Adrenal gland (tissue), 5 donors: ENCODE results near the gene TMOD1.

Experiments
- POLR2A ChIP-seq, 2 donors: fragments of 450-650 bp; IDR thresholded peaks; one replicate each; pipeline ENCODE4 v1.6.1; 2017; ENCODE audit warnings: antibody characterized with exemption in 2 of 2, mild to moderate bottlenecking in 2 of 2, moderate library complexity in 1 of 2
- TF ChIP-seq, protein P1 (sequence below), 6 experiments: fragments of 450-650 bp in 4 of 6; fragments of 200-600 bp in 2 of 6; sonication (generic) in 1 of 6; IDR thresholded peaks; 1 replicate in 5 of 6; 2 replicates in 1 of 6; pipeline versions ENCODE4 v1.5.1 to v1.8.0; 2016 to 2021; ENCODE audit warnings: antibody characterized with exemption in 6 of 6, mild to moderate bottlenecking in 2 of 6, moderate library complexity in 1 of 6
- donor health status: DM: no; HTN: no; CAD: no.

DNA sequence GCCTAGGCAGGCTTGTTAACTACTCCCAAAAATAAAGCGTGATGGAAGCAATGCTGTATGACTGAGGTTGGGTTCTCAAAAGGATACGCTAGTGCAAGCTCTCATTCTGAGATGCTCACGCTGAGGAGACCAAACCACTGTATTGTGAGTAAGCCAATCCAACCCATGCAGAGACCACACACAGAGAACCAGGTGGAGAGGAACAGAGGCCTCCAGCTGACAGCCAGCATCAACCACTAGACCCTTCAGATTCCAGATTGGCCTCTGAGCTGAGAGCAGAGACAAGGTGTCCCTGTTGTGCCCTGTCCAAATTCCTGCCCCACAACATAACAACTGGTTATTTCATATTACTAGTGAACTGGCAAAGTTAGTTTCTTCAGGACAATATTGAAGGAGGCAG is 127.2 kb downstream of the TMOD1 start:
- TF ChIP-seq, protein P1, sequence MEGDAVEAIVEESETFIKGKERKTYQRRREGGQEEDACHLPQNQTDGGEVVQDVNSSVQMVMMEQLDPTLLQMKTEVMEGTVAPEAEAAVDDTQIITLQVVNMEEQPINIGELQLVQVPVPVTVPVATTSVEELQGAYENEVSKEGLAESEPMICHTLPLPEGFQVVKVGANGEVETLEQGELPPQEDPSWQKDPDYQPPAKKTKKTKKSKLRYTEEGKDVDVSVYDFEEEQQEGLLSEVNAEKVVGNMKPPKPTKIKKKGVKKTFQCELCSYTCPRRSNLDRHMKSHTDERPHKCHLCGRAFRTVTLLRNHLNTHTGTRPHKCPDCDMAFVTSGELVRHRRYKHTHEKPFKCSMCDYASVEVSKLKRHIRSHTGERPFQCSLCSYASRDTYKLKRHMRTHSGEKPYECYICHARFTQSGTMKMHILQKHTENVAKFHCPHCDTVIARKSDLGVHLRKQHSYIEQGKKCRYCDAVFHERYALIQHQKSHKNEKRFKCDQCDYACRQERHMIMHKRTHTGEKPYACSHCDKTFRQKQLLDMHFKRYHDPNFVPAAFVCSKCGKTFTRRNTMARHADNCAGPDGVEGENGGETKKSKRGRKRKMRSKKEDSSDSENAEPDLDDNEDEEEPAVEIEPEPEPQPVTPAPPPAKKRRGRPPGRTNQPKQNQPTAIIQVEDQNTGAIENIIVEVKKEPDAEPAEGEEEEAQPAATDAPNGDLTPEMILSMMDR (IDR thresholded peaks at IDR 0.05), result no peak
- TF ChIP-seq POLR2A (IDR thresholded peaks at IDR 0.05), result no peak
